HCT116 (cell line): ENCODE measurements around the gene ARHGEF19. TPM values are rescaled to one million over a fixed set of nuclear protein-coding genes. Genes with fewer than 3 reads are reported as not detected.

Experiments used
- ATAC-seq: fragments of 200-7000 bp; cut with Tn5 transposase; 2 replicates; pipeline ENCODE4 v1.9.1; 2020; ENCODE audit warnings: mild to moderate bottlenecking, moderate library complexity
- BruUV-seq: library from RNA; stranded (reverse); fragments of 400-500 nt; replicated peaks from 2 replicates; lab custom pipeline; 2021; lab: Mats Ljungman, UMichigan
- CTCF ChIA-PET: fragments of 300-600 bp; sonication (Branson Sonifier 250); formaldehyde crosslinking; loops from one replicate; lab custom pipeline; 2021; ENCODE audit warnings: antibody characterized with exemption; lab: Charles Lee
- POLR2A ChIA-PET: fragments of 300-600, 350-600 bp; sonication (Branson Sonifier 250); formaldehyde crosslinking; loops from one replicate; lab custom pipeline; 2021; ENCODE audit warnings: antibody characterized with exemption; lab: Charles Lee
- RAD21 ChIA-PET, 2 experiments: fragments of 300-600 bp; sonication (Branson Sonifier 250); formaldehyde crosslinking; loops; one replicate each; lab custom pipeline; 2023; ENCODE audit warnings: low total read pairs in 2 of 2; ENCODE audit not compliant: uncharacterized antibody in 2 of 2, unreplicated experiment in 2 of 2, low non-redundant PET in 1 of 2; lab: Charles Lee
- DNase-seq: peaks from one replicate; pipeline ENCODE4 v3.0.0-alpha.2; 2010; ENCODE audit warnings: low read depth, low spot score
- H2AFZ ChIP-seq: fragments of 200-600 bp; shearing (Covaris generic), sonication (generic); 2 replicates; pipeline ENCODE4 v1.6.1; 2017; ENCODE audit warnings: low read depth, mixed run types, mixed read lengths, antibody characterized with exemption, low read length; ENCODE audit not compliant: poor library complexity, severe bottlenecking
- H3K27ac ChIP-seq: 2 replicates; pipeline ENCODE4 v1.5.1; 2012; ENCODE audit warnings: low read depth, low read length
- H3K27me3 ChIP-seq: fragments of 200-600 bp; sonication (generic); 2 replicates; pipeline ENCODE4 v1.6.1; 2016; ENCODE audit warnings: mixed run types, low read length, mixed read lengths; ENCODE audit not compliant: insufficient read depth
- H3K36me3 ChIP-seq, 2 experiments: fragments of 200-500 bp in 1 of 2; fragments of 200-600 bp in 1 of 2; sonication (Bioruptor generic) in 1 of 2; sonication (generic) in 1 of 2; 2 replicates each; pipeline versions ENCODE4 v1.5.1 to v1.6.1; 2014 to 2016; ENCODE audit warnings: low read length in 2 of 2, inconsistent platforms in 1 of 2, mixed read lengths in 1 of 2, mixed run types in 1 of 2; ENCODE audit not compliant: insufficient read depth in 2 of 2, control insufficient read depth in 1 of 2
- H3K4me1 ChIP-seq, 2 experiments: fragments of 200-600 bp in 1 of 2; sonication (generic) in 1 of 2; 2 replicates each; pipeline versions ENCODE4 v1.5.1 to v1.6.1; 2012 to 2017; ENCODE audit warnings: low read length in 2 of 2, inconsistent platforms in 1 of 2, mild to moderate bottlenecking in 1 of 2, mixed read lengths in 1 of 2, mixed run types in 1 of 2, moderate library complexity in 1 of 2; ENCODE audit not compliant: insufficient read depth in 2 of 2, control insufficient read depth in 1 of 2
- H3K4me2 ChIP-seq: fragments of 200-600 bp; sonication (generic); 2 replicates; pipeline ENCODE4 v1.6.1; 2017; ENCODE audit warnings: mixed run types, low read length, mixed read lengths
- H3K4me3 ChIP-seq, 2 experiments: fragments of 200-600 bp in 1 of 2; sonication (generic) in 1 of 2; replicated peaks in 1 of 2; 2 replicates each; pipeline ENCODE4 v1.5.1; 2011 to 2016; ENCODE audit warnings: low read length in 2 of 2, control low read depth in 1 of 2, low read depth in 1 of 2, mild to moderate bottlenecking in 1 of 2, mixed read lengths in 1 of 2, mixed run types in 1 of 2
- H3K79me2 ChIP-seq: fragments of 200-600 bp; sonication (generic); 2 replicates; pipeline ENCODE4 v1.6.1; 2017; ENCODE audit warnings: mild to moderate bottlenecking, mixed run types, low read length, moderate library complexity, mixed read lengths; ENCODE audit not compliant: insufficient read depth
- H3K9ac ChIP-seq: fragments of 200-600 bp; sonication (generic); 2 replicates; pipeline ENCODE4 v1.6.1; 2016; ENCODE audit warnings: low read length, mixed read lengths
- H3K9me2 ChIP-seq: fragments of 200-600 bp; sonication (generic), shearing (Covaris generic); 2 replicates; pipeline ENCODE4 v1.6.1; 2017; ENCODE audit warnings: mixed run types, mild to moderate bottlenecking, moderate library complexity; ENCODE audit not compliant: insufficient read depth
- H3K9me3 ChIP-seq, 2 experiments: fragments of 200-500 bp in 1 of 2; fragments of 200-600 bp in 1 of 2; sonication (Bioruptor generic) in 1 of 2; sonication (generic) in 1 of 2; 2 replicates each; pipeline ENCODE4 v1.6.1; 2014 to 2017; ENCODE audit warnings: low read length in 2 of 2, mixed read lengths in 2 of 2, inconsistent platforms in 1 of 2, low read depth in 1 of 2, mild to moderate bottlenecking in 1 of 2, mixed run types in 1 of 2, moderate library complexity in 1 of 2; ENCODE audit not compliant: control insufficient read depth in 1 of 2, insufficient read depth in 1 of 2
- H4K20me1 ChIP-seq: fragments of 200-600 bp; sonication (generic), shearing (Covaris generic); 2 replicates; pipeline ENCODE4 v1.6.1; 2017; ENCODE audit warnings: mixed run types, mild to moderate bottlenecking, moderate library complexity; ENCODE audit not compliant: insufficient read depth
- CBX3 ChIP-seq: IDR thresholded peaks from 2 replicates; pipeline ENCODE4 v1.6.1; 2012; ENCODE audit warnings: low read depth
- CTCF ChIP-seq, 3 experiments: fragments of 200-600 bp in 1 of 3; sonication (generic) in 1 of 3; IDR thresholded peaks in 2 of 3; conservative IDR thresholded peaks in 1 of 3; 2 replicates each; pipeline ENCODE4 v1.5.1; 2012 to 2017; ENCODE audit warnings: low read depth in 2 of 3, low read length in 2 of 3, antibody characterized with exemption in 1 of 3, borderline replicate concordance in 1 of 3, control low read depth in 1 of 3, mild to moderate bottlenecking in 1 of 3, mixed read lengths in 1 of 3, mixed run types in 1 of 3, moderate library complexity in 1 of 3; ENCODE audit not compliant: insufficient read depth in 1 of 3
- EGR1 ChIP-seq: IDR thresholded peaks from 2 replicates; pipeline ENCODE4 v1.6.1; 2012; ENCODE audit warnings: low read depth
- ELF1 ChIP-seq: IDR thresholded peaks from 2 replicates; pipeline ENCODE4 v1.6.1; 2012; ENCODE audit warnings: low read depth, borderline replicate concordance
- EZH2 ChIP-seq: fragments of 200-600 bp; sonication (generic); IDR thresholded peaks from 2 replicates; pipeline ENCODE4 v1.6.1; 2017; ENCODE audit warnings: antibody characterized with exemption, mixed run types
- FOSL1 ChIP-seq: IDR thresholded peaks from 2 replicates; pipeline ENCODE4 v1.6.1; 2012; ENCODE audit warnings: low read depth
- JUND ChIP-seq: IDR thresholded peaks from 2 replicates; pipeline ENCODE4 v1.6.1; 2012
- MAX ChIP-seq: IDR thresholded peaks from 2 replicates; pipeline ENCODE4 v1.6.1; 2012
- POLR2A ChIP-seq: IDR thresholded peaks from 2 replicates; pipeline ENCODE4 v1.7.0; 2011; ENCODE audit warnings: borderline replicate concordance; ENCODE audit not compliant: insufficient read depth, insufficient read length; ENCODE audit errors: extremely low read depth
- RAD21 ChIP-seq: IDR thresholded peaks from 2 replicates; pipeline ENCODE4 v1.6.1; 2012; ENCODE audit warnings: low read depth, mild to moderate bottlenecking
- SIN3A ChIP-seq: IDR thresholded peaks from 2 replicates; pipeline ENCODE4 v1.6.1; 2012; ENCODE audit warnings: low read depth
- SP1 ChIP-seq: IDR thresholded peaks from 2 replicates; pipeline ENCODE4 v1.6.1; 2012; ENCODE audit warnings: low read depth
- SRF ChIP-seq: IDR thresholded peaks from 2 replicates; pipeline ENCODE4 v1.6.1; 2012; ENCODE audit warnings: low read depth
- ZBTB33 ChIP-seq: IDR thresholded peaks from 2 replicates; pipeline ENCODE4 v1.6.1; 2011; ENCODE audit warnings: mild to moderate bottlenecking, low read length, moderate library complexity; ENCODE audit not compliant: insufficient replicate concordance; ENCODE audit errors: extremely low read depth
- ZFX ChIP-seq: fragments of 450-650 bp; IDR thresholded peaks from 2 replicates; pipeline ENCODE4 v1.6.1; 2017
- ZNF274 ChIP-seq: fragments of 200-500 bp; sonication (Bioruptor generic); IDR thresholded peaks from 2 replicates; pipeline ENCODE4 v1.6.1; 2014; ENCODE audit warnings: mild to moderate bottlenecking, low read depth, low read length, inconsistent platforms
- intact Hi-C: fragments of 100-400 bp; cut with micrococcal nuclease; formaldehyde crosslinking; loops from 2 replicates; pipeline ENCODE4 v1.10.0; 2022
- total RNA-seq: library from RNA; stranded (reverse); gene quantifications from one replicate; pipeline ENCODE4 v1.2.1, GENCODE V29; 2021; ENCODE audit not compliant: unreplicated experiment

Gene ARHGEF19
- total RNA-seq, 1 experiment from 2014 or later = 59.7 TPM

GRCh38 chr1:16231331-16232315, 19.2 kb upstream of the ARHGEF19 start:
- Histone ChIP-seq H3K9me2 (no peaks in the 10 kb centered on the region), H3K27ac (no peak overlapping the region; the same call in 1 of the 2 replicates), H3K4me2 (no peak overlapping the region), H4K20me1 (no peaks in the 10 kb centered on the region), H3K79me2 (no peaks in the 10 kb centered on the region; the same call in 1 of the 2 replicates), H2AFZ (no peak overlapping the region), H3K36me3 (no peaks in the 10 kb centered on the region), H3K9me3 (no peaks in the 10 kb centered on the region), H3K4me3 (no peak overlapping the region), H3K9ac (no peak overlapping the region), H3K4me1 (peaks cover 9 to 20% of the 10 kb centered on the region in 2 experiments), H3K27me3 (no peaks in the 10 kb centered on the region)
- ChIA-PET POLR2A (interaction anchor here (1.2 kb wide), 1 partner anchor 14 kb away, joined by 3 read pairs; no protein-coding TSS in a partner anchor), RAD21 (no interaction called here), CTCF (no interaction called here)
- TF ChIP-seq EZH2 = no peak
- TF ChIP-seq RAD21 = no peak
- no peak for TF ChIP-seq CBX3
- no peak for TF ChIP-seq ZNF274
- TF ChIP-seq SP1 = no peak
- no peak for TF ChIP-seq ZFX
- TF ChIP-seq FOSL1 = no peak
- no TSS peak for BruUV-seq
- intact Hi-C loops = no loop called here
- ATAC-seq (no peak), DNase-seq (no peak)

GRCh38 chr1:16230744-16231143, 18.3 kb upstream of the ARHGEF19 start:
- no peak overlapping the region for H2AFZ ChIP-seq
- no peaks in the 10 kb centered on the region for H4K20me1 ChIP-seq
- no peaks in the 10 kb centered on the region for H3K9me3 ChIP-seq
- no peak overlapping the region for H3K27ac ChIP-seq
- no TSS peak for BruUV-seq
- peaks cover 6 to 11% of the 10 kb centered on the region in 2 experiments for H3K4me1 ChIP-seq
- ChIA-PET POLR2A (interaction anchor here (1.0 kb wide), 1 partner anchor 24 kb away, joined by 3 read pairs; no protein-coding TSS in a partner anchor), CTCF (no interaction called here), RAD21 (no interaction called here)
- DNase-seq = no peak
- ATAC-seq = no peak
- no peaks in the 10 kb centered on the region for H3K36me3 ChIP-seq
- no peak overlapping the region for H3K9ac ChIP-seq
- H3K4me2 ChIP-seq = no peak overlapping the region
- H3K9me2 ChIP-seq = no peaks in the 10 kb centered on the region
- no peaks in the 10 kb centered on the region; the same call in 1 of the 2 replicates for H3K79me2 ChIP-seq
- H3K4me3 ChIP-seq = no peak overlapping the region
- intact Hi-C loops = no loop called here
- no peaks in the 10 kb centered on the region for H3K27me3 ChIP-seq
- TF ChIP-seq SP1 (no peak), EGR1 (no peak), SIN3A (no peak), ZBTB33 (no peak), ELF1 (no peak), FOSL1 (no peak), MAX (no peak), POLR2A (no peak), RAD21 (no peak), SRF (no peak), CTCF (IDR thresholded peaks at IDR 0.05 in 2 of 3, conservative IDR thresholded peaks at IDR 0.05 in 1 of 3; ENCODE audit: borderline replicate concordance in 1 of 3, insufficient read depth in 1 of 3, low read depth in 2 of 3, low read length in 2 of 3) (no peak), CBX3 (no peak), JUND (no peak)
